GM10248 (cell line): ENCODE results near the gene DOK5.

Experiments
- CTCF ChIA-PET: fragments of 300-600 bp; sonication (Branson Sonifier 250); formaldehyde crosslinking; extraction: SDS; loops from one replicate; lab custom pipeline; 2021; ENCODE audit warnings: antibody characterized with exemption; lab: Yijun Ruan, JAX
- POLR2A ChIA-PET: fragments of 350-650 bp; sonication (Branson Sonifier 250); formaldehyde crosslinking; extraction: SDS; loops from one replicate; lab custom pipeline; 2020; ENCODE audit warnings: antibody characterized with exemption; lab: Yijun Ruan, JAX
- DNase-seq: peaks from one replicate; pipeline ENCODE4 v3.0.0; 2012; ENCODE audit errors: extremely low spot score
- TF ChIP-seq, protein P1 (sequence below): IDR thresholded peaks from 2 replicates; pipeline ENCODE4 v1.5.1; 2012; ENCODE audit warnings: mild to moderate bottlenecking, low read depth; ENCODE audit errors: extremely low read depth, missing control alignments, control extremely low read depth

DOK5 gene

DNA sequence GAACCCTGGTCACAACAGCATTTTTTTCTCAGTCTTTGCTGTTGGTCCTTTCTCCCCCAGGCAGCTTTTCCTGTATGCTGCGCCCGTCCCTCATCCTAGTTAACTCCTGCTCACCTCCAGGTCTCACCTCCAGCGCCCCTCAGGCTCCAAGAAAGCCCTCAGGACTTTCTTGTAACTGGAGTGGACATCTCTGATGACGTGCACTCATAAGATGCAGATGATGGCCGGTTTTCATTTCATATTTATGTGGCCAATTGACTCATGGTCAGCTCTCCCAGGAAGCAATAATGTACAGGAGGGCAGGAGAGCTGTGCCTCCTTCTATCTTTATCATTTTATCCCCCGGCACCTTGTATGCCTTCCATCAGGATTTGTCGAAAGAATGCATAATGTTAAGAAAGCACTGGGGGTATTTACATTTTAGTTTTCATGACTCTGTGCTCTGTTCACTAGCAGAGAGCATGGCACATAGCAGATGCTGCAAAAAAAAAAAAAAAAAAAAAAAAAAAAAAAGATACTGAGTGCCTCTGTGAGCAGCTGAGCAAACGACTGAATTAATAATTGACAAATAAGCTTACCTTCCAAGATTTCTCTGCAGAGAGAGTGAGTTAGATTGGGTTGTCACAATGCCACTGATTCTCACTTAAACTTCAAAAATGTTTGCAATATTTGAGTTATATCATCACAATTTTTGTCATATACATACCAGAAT, 170.2 kb downstream of the DOK5 start:
- DNase-seq: no peak
- POLR2A ChIA-PET: no interaction called here
- TF ChIP-seq, protein P1, sequence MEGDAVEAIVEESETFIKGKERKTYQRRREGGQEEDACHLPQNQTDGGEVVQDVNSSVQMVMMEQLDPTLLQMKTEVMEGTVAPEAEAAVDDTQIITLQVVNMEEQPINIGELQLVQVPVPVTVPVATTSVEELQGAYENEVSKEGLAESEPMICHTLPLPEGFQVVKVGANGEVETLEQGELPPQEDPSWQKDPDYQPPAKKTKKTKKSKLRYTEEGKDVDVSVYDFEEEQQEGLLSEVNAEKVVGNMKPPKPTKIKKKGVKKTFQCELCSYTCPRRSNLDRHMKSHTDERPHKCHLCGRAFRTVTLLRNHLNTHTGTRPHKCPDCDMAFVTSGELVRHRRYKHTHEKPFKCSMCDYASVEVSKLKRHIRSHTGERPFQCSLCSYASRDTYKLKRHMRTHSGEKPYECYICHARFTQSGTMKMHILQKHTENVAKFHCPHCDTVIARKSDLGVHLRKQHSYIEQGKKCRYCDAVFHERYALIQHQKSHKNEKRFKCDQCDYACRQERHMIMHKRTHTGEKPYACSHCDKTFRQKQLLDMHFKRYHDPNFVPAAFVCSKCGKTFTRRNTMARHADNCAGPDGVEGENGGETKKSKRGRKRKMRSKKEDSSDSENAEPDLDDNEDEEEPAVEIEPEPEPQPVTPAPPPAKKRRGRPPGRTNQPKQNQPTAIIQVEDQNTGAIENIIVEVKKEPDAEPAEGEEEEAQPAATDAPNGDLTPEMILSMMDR: no peak
- CTCF ChIA-PET: interaction anchor here (0.7 to 2.0 kb wide), 12 partner anchors 10 to 580 kb away, joined by 3 to 9 read pairs (median 4); partner anchors contain the start of gene PFDN4

DNA sequence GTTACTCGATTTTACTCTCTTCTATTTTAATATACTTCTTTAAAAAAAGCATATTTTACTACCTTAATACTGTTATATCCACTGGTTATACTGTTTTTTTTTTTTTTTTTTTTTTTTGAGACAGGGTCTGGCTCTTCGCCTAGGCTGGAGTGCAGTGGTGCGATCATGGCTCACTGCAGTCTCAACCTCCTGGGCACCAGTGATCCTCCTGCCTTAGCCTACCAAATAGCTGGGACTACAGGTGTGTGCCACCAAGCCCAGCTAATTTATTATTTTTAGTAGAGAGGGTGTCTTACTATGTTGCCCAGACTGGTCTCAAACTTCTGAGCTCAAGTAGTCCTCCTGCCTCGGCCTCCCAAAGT, 170.7 kb downstream of the DOK5 start:
- ChIA-PET CTCF (interaction anchor here (0.7 to 2.0 kb wide), 13 partner anchors 11 to 580 kb away, joined by 3 to 9 read pairs (median 4); partner anchors contain the start of gene PFDN4), POLR2A (no interaction called here)
- TF ChIP-seq, protein P1: no peak
- DNase-seq: no peak

- POLR2A ChIA-PET: no interaction called here
- no peak for DNase-seq
- TF ChIP-seq, protein P1: no peak
- CTCF ChIA-PET: interaction anchor here (1.2 to 2.3 kb wide), 13 partner anchors 14 to 552 kb away, joined by 3 to 19 read pairs (median 5); partner anchors contain the start of gene PFDN4
These were observed 173.2 kb downstream of the DOK5 start for GRCh38 chr20:54648421-54649142.

- TF ChIP-seq, protein P1: peak; percentile 83
- DNase-seq: peak; percentile 52
- ChIA-PET POLR2A (no interaction called here), CTCF (interaction anchor here (1.0 to 1.9 kb wide), 3 partner anchors 10 to 585 kb away, joined by 3 to 4 read pairs (median 4); no protein-coding TSS in a partner anchor)
These were observed 174.1 kb downstream of the DOK5 start for GRCh38 chr20:54649511-54649962.

- TF ChIP-seq, protein P1: no peak
- CTCF ChIA-PET: interaction anchor here (0.7 to 1.5 kb wide), 7 partner anchors 9 to 585 kb away, joined by 3 to 6 read pairs (median 3); no protein-coding TSS in a partner anchor
- DNase-seq: no peak
- POLR2A ChIA-PET: interaction anchor here (0.7 kb wide), 1 partner anchor 442 kb away, joined by 3 read pairs; no protein-coding TSS in a partner anchor
These were observed 174.8 kb downstream of the DOK5 start for GRCh38 chr20:54650052-54650719.

- ChIA-PET CTCF (interaction anchor here (0.9 kb wide), 1 partner anchor 118 kb away, joined by 3 read pairs; no protein-coding TSS in a partner anchor), POLR2A (no interaction called here)
- TF ChIP-seq, protein P1: no peak
- no peak for DNase-seq
These were observed 175.9 kb downstream of the DOK5 start for GRCh38 chr20:54651252-54651651.
